Measurements from ENCODE around the gene SLC39A9. TPM values are rescaled to one million over a fixed set of nuclear protein-coding genes. Genes with fewer than 3 reads are reported as not detected.

The SLC39A9 gene
- total RNA-seq, 1 experiment from 2014 or later = 80.2 TPM

DNA sequence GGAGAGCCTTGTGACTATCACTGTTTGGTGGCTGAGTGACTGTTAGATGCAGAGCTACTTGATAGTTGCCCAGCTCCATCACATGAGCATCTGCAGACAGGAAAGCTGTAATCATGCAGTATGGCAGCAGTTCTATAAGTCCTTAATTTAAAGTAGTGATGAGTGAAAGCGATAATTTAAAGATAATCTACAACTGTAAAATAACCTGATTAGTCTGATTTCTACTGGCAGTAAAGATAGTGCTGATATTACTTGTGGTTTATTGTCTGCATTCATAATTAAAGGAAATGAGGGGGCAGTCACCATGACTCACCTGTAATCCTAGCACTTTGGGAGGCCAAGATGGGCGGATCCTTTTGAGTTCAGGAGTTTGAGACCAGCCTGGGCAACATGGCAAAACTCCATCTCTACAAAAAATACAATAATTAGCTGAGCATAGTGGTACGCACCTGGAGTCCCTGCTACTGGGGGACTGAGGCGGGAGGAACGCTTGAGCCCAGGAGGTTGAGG, 44.9 kb downstream of the SLC39A9 start (continued):
- TF ChIP-seq, protein P1, sequence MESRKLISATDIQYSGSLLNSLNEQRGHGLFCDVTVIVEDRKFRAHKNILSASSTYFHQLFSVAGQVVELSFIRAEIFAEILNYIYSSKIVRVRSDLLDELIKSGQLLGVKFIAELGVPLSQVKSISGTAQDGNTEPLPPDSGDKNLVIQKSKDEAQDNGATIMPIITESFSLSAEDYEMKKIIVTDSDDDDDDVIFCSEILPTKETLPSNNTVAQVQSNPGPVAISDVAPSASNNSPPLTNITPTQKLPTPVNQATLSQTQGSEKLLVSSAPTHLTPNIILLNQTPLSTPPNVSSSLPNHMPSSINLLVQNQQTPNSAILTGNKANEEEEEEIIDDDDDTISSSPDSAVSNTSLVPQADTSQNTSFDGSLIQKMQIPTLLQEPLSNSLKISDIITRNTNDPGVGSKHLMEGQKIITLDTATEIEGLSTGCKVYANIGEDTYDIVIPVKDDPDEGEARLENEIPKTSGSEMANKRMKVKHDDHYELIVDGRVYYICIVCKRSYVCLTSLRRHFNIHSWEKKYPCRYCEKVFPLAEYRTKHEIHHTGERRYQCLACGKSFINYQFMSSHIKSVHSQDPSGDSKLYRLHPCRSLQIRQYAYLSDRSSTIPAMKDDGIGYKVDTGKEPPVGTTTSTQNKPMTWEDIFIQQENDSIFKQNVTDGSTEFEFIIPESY (IDR thresholded peaks at IDR 0.05; ENCODE audit: extremely low read depth, insufficient replicate concordance, low read length) = no peak
- TF ChIP-seq, protein P2, sequence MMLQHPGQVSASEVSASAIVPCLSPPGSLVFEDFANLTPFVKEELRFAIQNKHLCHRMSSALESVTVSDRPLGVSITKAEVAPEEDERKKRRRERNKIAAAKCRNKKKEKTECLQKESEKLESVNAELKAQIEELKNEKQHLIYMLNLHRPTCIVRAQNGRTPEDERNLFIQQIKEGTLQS (IDR thresholded peaks at IDR 0.05) = no peak
- TF ChIP-seq ELF1 (IDR thresholded peaks at IDR 0.05; ENCODE audit: borderline replicate concordance, low read depth) = no peak
- TF ChIP-seq, protein P3, sequence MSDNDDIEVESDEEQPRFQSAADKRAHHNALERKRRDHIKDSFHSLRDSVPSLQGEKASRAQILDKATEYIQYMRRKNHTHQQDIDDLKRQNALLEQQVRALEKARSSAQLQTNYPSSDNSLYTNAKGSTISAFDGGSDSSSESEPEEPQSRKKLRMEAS (IDR thresholded peaks at IDR 0.05) = no peak
- TF ChIP-seq SRF (IDR thresholded peaks at IDR 0.05; ENCODE audit: low read depth) = no peak
- no peak for TF ChIP-seq EZH2 (IDR thresholded peaks at IDR 0.05)
- TF ChIP-seq POLR2AphosphoS5 (IDR thresholded peaks at IDR 0.05; ENCODE audit: low read depth, low read length) = no peak
- TF ChIP-seq ZFX (IDR thresholded peaks at IDR 0.05) = no peak
- no peak for TF ChIP-seq SIN3A (IDR thresholded peaks at IDR 0.05; ENCODE audit: low read depth)

DNA sequence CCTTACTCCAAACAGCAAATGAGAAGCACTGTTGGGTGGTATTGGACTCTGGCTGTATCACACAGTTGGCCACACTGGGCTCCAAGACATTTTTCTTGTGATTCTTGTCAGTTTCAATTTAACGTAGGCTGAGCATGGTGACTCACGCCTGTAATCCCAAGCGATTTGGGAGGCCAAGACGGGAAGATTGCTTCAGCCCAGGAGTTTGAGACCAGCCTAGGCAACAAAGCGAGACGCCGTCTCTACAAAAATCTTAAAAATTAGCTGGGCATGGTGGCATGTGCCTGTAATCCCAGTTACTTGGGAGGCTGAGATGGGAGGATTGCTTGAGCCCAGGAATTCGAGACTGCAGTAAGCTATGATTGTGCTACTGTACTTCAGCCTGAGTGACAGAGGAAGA, 50.7 kb downstream of the SLC39A9 start:
- Histone ChIP-seq H4K20me1 (ENCODE audit: insufficient read depth) (no peaks in the 10 kb centered on the region), H3K27ac (ENCODE audit: low read depth, low read length) (no peak overlapping the region), H3K9me3 (ENCODE audit: control insufficient read depth in 1 of 2, insufficient read depth in 1 of 2, low read depth in 1 of 2, low read length in 2 of 2) (no peaks in the 10 kb centered on the region), H3K4me1 (ENCODE audit: control insufficient read depth in 1 of 2, insufficient read depth in 2 of 2, low read length in 2 of 2) (no peaks in the 10 kb centered on the region), H3K9me2 (ENCODE audit: insufficient read depth) (no peaks in the 10 kb centered on the region), H3K4me3 (replicated peaks in 1 of 2; ENCODE audit: low read depth in 1 of 2, low read length in 2 of 2) (no peak overlapping the region), H3K27me3 (ENCODE audit: insufficient read depth, low read length) (no peaks in the 10 kb centered on the region), H3K79me2 (ENCODE audit: insufficient read depth, low read length) (peaks cover 8% of the 10 kb centered on the region), H3K4me2 (ENCODE audit: low read length) (no peak overlapping the region), H3K9ac (ENCODE audit: low read length) (no peak overlapping the region), H3K36me3 (ENCODE audit: control insufficient read depth in 1 of 2, insufficient read depth in 2 of 2, low read length in 2 of 2) (peaks cover 2 to 5% of the 10 kb centered on the region in 2 experiments; a peak in 1 of 4 replicates), H2AFZ (ENCODE audit: low read depth, low read length, poor library complexity, severe bottlenecking) (no peak overlapping the region)
- ATAC-seq = no peak
- intact Hi-C loops (cut with micrococcal nuclease) = no loop called here
- ChIA-PET CTCF (interaction anchor here (2.3 kb wide), 1 partner anchor 10 kb away, joined by 7 read pairs; no protein-coding TSS in a partner anchor), POLR2A (no interaction called here), RAD21 (ENCODE audit: low non-redundant PET in 1 of 2, low total read pairs in 2 of 2, uncharacterized antibody in 2 of 2, unreplicated experiment in 2 of 2) (no interaction called here)
- TF ChIP-seq, protein P4, sequence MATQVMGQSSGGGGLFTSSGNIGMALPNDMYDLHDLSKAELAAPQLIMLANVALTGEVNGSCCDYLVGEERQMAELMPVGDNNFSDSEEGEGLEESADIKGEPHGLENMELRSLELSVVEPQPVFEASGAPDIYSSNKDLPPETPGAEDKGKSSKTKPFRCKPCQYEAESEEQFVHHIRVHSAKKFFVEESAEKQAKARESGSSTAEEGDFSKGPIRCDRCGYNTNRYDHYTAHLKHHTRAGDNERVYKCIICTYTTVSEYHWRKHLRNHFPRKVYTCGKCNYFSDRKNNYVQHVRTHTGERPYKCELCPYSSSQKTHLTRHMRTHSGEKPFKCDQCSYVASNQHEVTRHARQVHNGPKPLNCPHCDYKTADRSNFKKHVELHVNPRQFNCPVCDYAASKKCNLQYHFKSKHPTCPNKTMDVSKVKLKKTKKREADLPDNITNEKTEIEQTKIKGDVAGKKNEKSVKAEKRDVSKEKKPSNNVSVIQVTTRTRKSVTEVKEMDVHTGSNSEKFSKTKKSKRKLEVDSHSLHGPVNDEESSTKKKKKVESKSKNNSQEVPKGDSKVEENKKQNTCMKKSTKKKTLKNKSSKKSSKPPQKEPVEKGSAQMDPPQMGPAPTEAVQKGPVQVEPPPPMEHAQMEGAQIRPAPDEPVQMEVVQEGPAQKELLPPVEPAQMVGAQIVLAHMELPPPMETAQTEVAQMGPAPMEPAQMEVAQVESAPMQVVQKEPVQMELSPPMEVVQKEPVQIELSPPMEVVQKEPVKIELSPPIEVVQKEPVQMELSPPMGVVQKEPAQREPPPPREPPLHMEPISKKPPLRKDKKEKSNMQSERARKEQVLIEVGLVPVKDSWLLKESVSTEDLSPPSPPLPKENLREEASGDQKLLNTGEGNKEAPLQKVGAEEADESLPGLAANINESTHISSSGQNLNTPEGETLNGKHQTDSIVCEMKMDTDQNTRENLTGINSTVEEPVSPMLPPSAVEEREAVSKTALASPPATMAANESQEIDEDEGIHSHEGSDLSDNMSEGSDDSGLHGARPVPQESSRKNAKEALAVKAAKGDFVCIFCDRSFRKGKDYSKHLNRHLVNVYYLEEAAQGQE (IDR thresholded peaks at IDR 0.05; ENCODE audit: low read depth) = no peak
- no peak for TF ChIP-seq SIN3A (IDR thresholded peaks at IDR 0.05; ENCODE audit: low read depth)
- TF ChIP-seq, protein P2 (IDR thresholded peaks at IDR 0.05) = no peak
- no TSS peak for BruUV-seq (replicated peaks)
- DNase-seq (ENCODE audit: low read depth, low spot score) = no peak
